Esophagus muscularis mucosa (tissue), 2 donors: Measurements from ENCODE around the gene FXYD4.

ENCODE experiments used
- POLR2A ChIP-seq: fragments of 450-650 bp; IDR thresholded peaks from one replicate; pipeline ENCODE4 v1.6.1; 2017; ENCODE audit warnings: antibody characterized with exemption, moderate library complexity, mild to moderate bottlenecking, low read depth
- POLR2AphosphoS5 ChIP-seq, 2 donors: sonication (generic); formaldehyde crosslinking; IDR thresholded peaks; one replicate each; pipeline ENCODE4 v1.6.1; 2017; ENCODE audit warnings: antibody characterized with exemption in 2 of 2

GRCh38 chr10:43322769-43323168 is 48.7 kb upstream of the FXYD4 start:
- no peak for TF ChIP-seq POLR2A
- no peak for TF ChIP-seq POLR2AphosphoS5 (IDR thresholded peaks at IDR 0.05)
